CD14-positive monocyte (primary cell): ENCODE data around the gene FERD3L. TPM values are rescaled to one million over a fixed set of nuclear protein-coding genes. Genes with fewer than 3 reads are reported as not detected.

Source experiments
- DNase-seq, 3 donors: peaks; one replicate each; pipeline ENCODE4 v3.0.0-alpha.2; 2011 to 2022
- H2AFZ ChIP-seq: 2 replicates; pipeline ENCODE4 v1.6.0; 2012; ENCODE audit warnings: mild to moderate bottlenecking, low read depth, low read length, inconsistent platforms; ENCODE audit not compliant: insufficient read depth, poor library complexity, severe bottlenecking
- H3K27ac ChIP-seq, 2 donors: 1 replicate in 1 of 2; 2 replicates in 1 of 2; pipeline ENCODE4 v1.5.1; 2012 to 2013; ENCODE audit warnings: low read length in 2 of 2, control low read depth in 1 of 2, inconsistent platforms in 1 of 2, low read depth in 1 of 2, mild to moderate bottlenecking in 1 of 2
- H3K27me3 ChIP-seq, 2 donors: one replicate each; pipeline versions ENCODE4 v1.6.0 to v1.6.1; 2011 to 2013; ENCODE audit warnings: low read length in 2 of 2; ENCODE audit not compliant: control insufficient read depth in 2 of 2, insufficient read depth in 2 of 2
- H3K36me3 ChIP-seq, 2 donors: replicated peaks in 1 of 2; 1 replicate in 1 of 2; 2 replicates in 1 of 2; pipeline versions ENCODE4 v1.5.1 to v1.6.1; 2012 to 2013; ENCODE audit warnings: low read length in 2 of 2, control low read depth in 1 of 2, inconsistent platforms in 1 of 2, mild to moderate bottlenecking in 1 of 2; ENCODE audit not compliant: insufficient read depth in 2 of 2, control insufficient read depth in 1 of 2
- H3K4me1 ChIP-seq, 2 donors: 1 replicate in 1 of 2; 2 replicates in 1 of 2; pipeline versions ENCODE4 v1.5.1 to v1.6.1; 2012 to 2013; ENCODE audit warnings: low read length in 2 of 2, control low read depth in 1 of 2, inconsistent platforms in 1 of 2, mild to moderate bottlenecking in 1 of 2, moderate library complexity in 1 of 2; ENCODE audit not compliant: insufficient read depth in 2 of 2, control insufficient read depth in 1 of 2
- H3K4me2 ChIP-seq: replicated peaks from 2 replicates; pipeline ENCODE3; 2012; ENCODE audit warnings: low read length, moderate library complexity, mild to moderate bottlenecking; ENCODE audit not compliant: poor library complexity, severe bottlenecking; ENCODE audit errors: extremely low read depth
- H3K4me3 ChIP-seq, 3 experiments: fragments of 200-600 bp in 1 of 3; sonication (generic) in 1 of 3; replicated peaks in 1 of 3; 1 replicate in 2 of 3; 2 replicates in 1 of 3; pipeline ENCODE4 v1.5.1; 2011 to 2013; ENCODE audit warnings: low read length in 3 of 3, mild to moderate bottlenecking in 3 of 3, control low read depth in 2 of 3, low read depth in 2 of 3, inconsistent platforms in 1 of 3, moderate library complexity in 1 of 3
- H3K79me2 ChIP-seq: 2 replicates; pipeline ENCODE4 v1.6.0; 2012; ENCODE audit warnings: mild to moderate bottlenecking, control low read depth, inconsistent platforms, low read length, moderate library complexity; ENCODE audit not compliant: insufficient read depth
- H3K9ac ChIP-seq: 2 replicates; pipeline ENCODE4 v1.6.0; 2017; ENCODE audit warnings: low read length, mild to moderate bottlenecking; ENCODE audit not compliant: insufficient read depth, poor library complexity, severe bottlenecking
- H3K9me3 ChIP-seq, 2 donors: replicated peaks in 1 of 2; 1 replicate in 1 of 2; 2 replicates in 1 of 2; pipeline versions ENCODE4 v1.5.1 to v1.6.1; 2012 to 2013; ENCODE audit warnings: low read length in 2 of 2, control low read depth in 1 of 2; ENCODE audit not compliant: control insufficient read depth in 1 of 2, insufficient read depth in 1 of 2
- H4K20me1 ChIP-seq: 2 replicates; pipeline ENCODE4 v1.6.0; 2012; ENCODE audit warnings: mild to moderate bottlenecking, low read length, control low read depth, moderate library complexity; ENCODE audit not compliant: insufficient read depth
- H3K27ac Mint-ChIP-seq, 7 donors: one replicate each; pipeline ENCODE4 v1.8.0; 2020; ENCODE audit warnings: mild to moderate bottlenecking in 7 of 7, mixed read lengths in 7 of 7, moderate library complexity in 6 of 7, inconsistent platforms in 2 of 7
- H3K27me3 Mint-ChIP-seq, 3 donors: one replicate each; pipeline ENCODE4 v1.8.0; 2021 to 2022; ENCODE audit warnings: low read depth in 3 of 3, mild to moderate bottlenecking in 3 of 3, mixed read lengths in 3 of 3, moderate library complexity in 3 of 3, inconsistent platforms in 1 of 3
- H3K36me3 Mint-ChIP-seq, 2 donors: one replicate each; pipeline ENCODE4 v1.8.0; 2020; ENCODE audit warnings: mixed read lengths in 2 of 2, inconsistent platforms in 1 of 2, mild to moderate bottlenecking in 1 of 2
- H3K4me1 Mint-ChIP-seq: one replicate; pipeline ENCODE4 v1.8.0; 2020; ENCODE audit warnings: mild to moderate bottlenecking, mixed read lengths
- H3K4me3 Mint-ChIP-seq, 2 donors: one replicate each; pipeline ENCODE4 v1.8.0; 2020; ENCODE audit warnings: mild to moderate bottlenecking in 2 of 2, mixed read lengths in 2 of 2, moderate library complexity in 1 of 2
- H3K9me3 Mint-ChIP-seq, 7 donors: one replicate each; pipeline ENCODE4 v1.8.0; 2020 to 2022; ENCODE audit warnings: mixed read lengths in 7 of 7, mild to moderate bottlenecking in 6 of 7, moderate library complexity in 6 of 7, inconsistent platforms in 2 of 7
- WGBS: methylation state at CpG from one replicate; pipeline ENCODE4 v1.1.5; 2013; ENCODE audit warnings: missing lambda C conversion rate; ENCODE audit not compliant: insufficient coverage; 5-methylcytosine and 5-hydroxymethylcytosine counted together
- intact Hi-C, 2 donors: fragments of 100-400 bp; cut with micrococcal nuclease; formaldehyde crosslinking; loops; one replicate each; pipeline versions ENCODE4 v1.15.0 to v1.15.1; 2023
- polyA plus RNA-seq, 3 donors: library from polyadenylated mRNA; depleted of rRNA in 1 of 3; unstranded in 2 of 3; stranded (reverse) in 1 of 3; fragments of 300-500 nt in 2 of 3; fragments of >200 nt in 1 of 3; fragmentation: Illumina TruSeq in 2 of 3; gene quantifications; 1 replicate in 2 of 3; 2 replicates in 1 of 3; pipeline ENCODE4 v1.2.3, GENCODE V29; 2012 to 2021
- TF ChIP-seq, protein P1 (sequence below): fragments of 200-600 bp; IDR thresholded peaks from one replicate; pipeline ENCODE4 v1.8.0; 2022; ENCODE audit warnings: antibody characterized with exemption, mild to moderate bottlenecking

FERD3L gene
- polyA plus RNA-seq, 3 donors, result not detected

- peaks cover 28 to 31% of the 10 kb centered on the region in 2 donors for H3K4me1 ChIP-seq
- H4K20me1 ChIP-seq, result no peaks in the 10 kb centered on the region
- WGBS, result 7% methylated on average over 7 of the region's 11 CpGs
- peaks cover 48% of the 10 kb centered on the region for H3K4me1 Mint-ChIP-seq
- intact Hi-C loops, result no loop called here
- H3K9ac ChIP-seq, result no peak overlapping the region
- peak overlapping the region in 1 of 2 donors; percentile 99 for H3K4me3 Mint-ChIP-seq
- H3K36me3 Mint-ChIP-seq, result peaks cover 3 to 10% of the 10 kb centered on the region in 2 donors
- H3K27me3 Mint-ChIP-seq, result peaks cover 98 to 99% (median 99%) of the 10 kb centered on the region in 3 donors
- H3K36me3 ChIP-seq, result no peaks in the 10 kb centered on the region
- TF ChIP-seq, protein P1, sequence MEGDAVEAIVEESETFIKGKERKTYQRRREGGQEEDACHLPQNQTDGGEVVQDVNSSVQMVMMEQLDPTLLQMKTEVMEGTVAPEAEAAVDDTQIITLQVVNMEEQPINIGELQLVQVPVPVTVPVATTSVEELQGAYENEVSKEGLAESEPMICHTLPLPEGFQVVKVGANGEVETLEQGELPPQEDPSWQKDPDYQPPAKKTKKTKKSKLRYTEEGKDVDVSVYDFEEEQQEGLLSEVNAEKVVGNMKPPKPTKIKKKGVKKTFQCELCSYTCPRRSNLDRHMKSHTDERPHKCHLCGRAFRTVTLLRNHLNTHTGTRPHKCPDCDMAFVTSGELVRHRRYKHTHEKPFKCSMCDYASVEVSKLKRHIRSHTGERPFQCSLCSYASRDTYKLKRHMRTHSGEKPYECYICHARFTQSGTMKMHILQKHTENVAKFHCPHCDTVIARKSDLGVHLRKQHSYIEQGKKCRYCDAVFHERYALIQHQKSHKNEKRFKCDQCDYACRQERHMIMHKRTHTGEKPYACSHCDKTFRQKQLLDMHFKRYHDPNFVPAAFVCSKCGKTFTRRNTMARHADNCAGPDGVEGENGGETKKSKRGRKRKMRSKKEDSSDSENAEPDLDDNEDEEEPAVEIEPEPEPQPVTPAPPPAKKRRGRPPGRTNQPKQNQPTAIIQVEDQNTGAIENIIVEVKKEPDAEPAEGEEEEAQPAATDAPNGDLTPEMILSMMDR, result no peak
- H3K27me3 ChIP-seq, result peaks cover 99 to 100% of the 10 kb centered on the region in 2 donors
- no peak for DNase-seq
- no peak overlapping the region for H2AFZ ChIP-seq
- H3K27ac ChIP-seq, result no peak overlapping the region
- peaks cover 14 to 71% of the 10 kb centered on the region in 2 donors for H3K9me3 ChIP-seq
- no peaks in the 10 kb centered on the region for H3K79me2 ChIP-seq
- H3K9me3 Mint-ChIP-seq, result peaks cover 0 to 56% (median 41%) of the 10 kb centered on the region in 7 donors
- H3K27ac Mint-ChIP-seq, result no peak overlapping the region
- H3K4me3 ChIP-seq, result no peak overlapping the region
- H3K4me2 ChIP-seq, result no peak overlapping the region
These were observed 35.9 kb downstream of the FERD3L start for GRCh38 chr7:19109000-19109946.

DNA sequence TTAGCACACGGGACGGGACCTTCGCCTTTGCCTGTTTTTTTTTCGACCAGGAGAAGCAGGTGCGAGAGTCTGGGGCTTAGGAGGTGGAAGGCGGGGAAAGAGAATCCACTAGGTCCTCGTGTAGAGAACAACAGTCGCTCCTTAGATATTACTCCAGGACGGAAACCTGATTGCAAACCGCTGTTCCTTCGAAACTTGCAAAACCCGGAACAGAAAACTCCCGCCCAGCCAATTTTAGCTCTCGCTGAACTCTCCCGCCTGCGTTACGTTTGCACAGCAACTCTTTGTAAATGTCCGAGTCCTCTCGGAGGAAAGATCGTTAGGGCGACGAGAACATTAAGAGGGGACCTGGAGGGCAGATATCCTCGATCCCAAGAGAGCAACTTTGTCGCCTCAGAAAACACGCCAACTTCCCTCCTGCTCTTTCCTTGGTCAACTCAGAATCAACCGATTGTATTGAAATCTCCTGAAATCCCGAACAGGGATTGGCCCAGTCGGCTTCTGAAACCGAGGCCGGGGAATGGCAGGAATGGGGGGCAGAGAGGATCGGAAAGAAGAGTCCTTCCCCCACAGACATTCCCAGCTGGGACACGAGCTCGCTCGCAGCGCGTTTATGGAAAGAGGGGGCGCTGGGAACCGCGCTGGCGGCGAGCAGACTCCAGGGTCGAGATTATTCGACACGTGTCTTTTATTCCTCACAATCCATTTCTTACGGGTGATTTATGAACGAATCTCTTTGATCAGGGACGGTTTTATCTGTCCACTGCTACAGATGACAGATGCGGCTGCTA lies 37.7 kb downstream of the FERD3L start:
- WGBS, result 3% methylated on average over 38 of the region's 48 CpGs
- Histone ChIP-seq H3K27me3 (peaks cover 95 to 99% of the 10 kb centered on the region in 2 donors), H3K4me2 (peak overlapping the region; percentile 74), H3K79me2 (no peaks in the 10 kb centered on the region), H4K20me1 (no peaks in the 10 kb centered on the region), H2AFZ (peak overlapping the region; percentile 62), H3K4me3 (peak overlapping the region; percentile 6 to 73 (median 12)), H3K9me3 (peaks cover 13 to 62% of the 10 kb centered on the region in 2 donors), H3K4me1 (peaks cover 28 to 29% of the 10 kb centered on the region in 2 donors), H3K27ac (no peak overlapping the region), H3K36me3 (no peaks in the 10 kb centered on the region), H3K9ac (no peak overlapping the region)
- peak in 1 of 3 donors; percentile 9 for DNase-seq
- Mint-ChIP-seq H3K36me3 (peaks cover 3 to 10% of the 10 kb centered on the region in 2 donors), H3K27me3 (peaks cover 92 to 98% (median 95%) of the 10 kb centered on the region in 3 donors), H3K9me3 (peaks cover 0 to 56% (median 41%) of the 10 kb centered on the region in 7 donors), H3K4me3 (peak overlapping the region; percentile 75 to 99), H3K4me1 (peaks cover 48% of the 10 kb centered on the region), H3K27ac (no peak overlapping the region)
- intact Hi-C loops, result no loop called here
- TF ChIP-seq, protein P1, result no peak
